Hypothalamus (tissue), 51 donors: Measurements from ENCODE around the gene SEC11A.
"Not testable (repeated sequence)": the region's sequence is repeated elsewhere in the genome, so short reads cannot be mapped to it uniquely, and the experiment has no call there.

Experiments used
- DNase-seq, 51 donors: peaks; one replicate each; lab custom pipeline; 2025; lab: John Stamatoyannopoulos, UW

The SEC11A gene

DNA sequence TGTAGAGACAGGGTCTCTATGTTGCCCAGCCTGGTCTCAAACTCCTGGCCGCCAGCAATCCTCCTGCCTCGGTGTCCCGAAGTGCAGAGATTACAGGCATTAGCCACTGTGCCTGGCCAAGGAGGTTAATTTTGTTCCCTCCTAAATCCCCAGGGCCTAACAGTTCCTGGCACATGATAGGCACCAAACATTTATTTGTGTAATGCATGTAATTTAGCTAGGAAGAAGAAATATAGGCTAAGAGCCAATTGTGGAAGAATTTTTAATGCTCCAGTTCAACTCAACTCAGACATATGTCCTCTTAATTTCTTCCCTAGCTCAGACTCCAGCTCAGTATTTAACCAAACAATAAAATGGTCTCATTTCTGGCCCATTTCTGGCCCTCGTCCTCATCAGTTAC lies 24.8 kb upstream of the SEC11A start:
- DNase-seq, result no peak

DNA sequence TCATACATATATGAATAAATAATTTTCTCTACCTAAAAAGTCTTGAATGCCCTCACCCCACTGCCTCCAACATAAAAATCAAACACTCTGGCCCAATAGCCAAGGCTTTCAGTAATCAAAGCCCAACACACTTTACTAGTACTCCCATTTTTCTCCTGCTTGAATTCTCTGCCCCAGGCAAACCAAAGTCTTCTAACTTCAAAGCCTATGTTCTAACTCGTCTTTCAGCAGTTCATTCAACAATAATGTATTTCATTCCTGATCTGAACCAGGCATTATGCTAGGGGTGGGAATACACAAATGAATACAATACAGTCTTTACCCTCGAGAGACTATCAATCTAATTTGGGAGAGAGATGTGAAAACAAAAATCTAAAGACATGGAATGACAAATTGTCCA lies 21.1 kb upstream of the SEC11A start:
- DNase-seq, result no peak

DNA sequence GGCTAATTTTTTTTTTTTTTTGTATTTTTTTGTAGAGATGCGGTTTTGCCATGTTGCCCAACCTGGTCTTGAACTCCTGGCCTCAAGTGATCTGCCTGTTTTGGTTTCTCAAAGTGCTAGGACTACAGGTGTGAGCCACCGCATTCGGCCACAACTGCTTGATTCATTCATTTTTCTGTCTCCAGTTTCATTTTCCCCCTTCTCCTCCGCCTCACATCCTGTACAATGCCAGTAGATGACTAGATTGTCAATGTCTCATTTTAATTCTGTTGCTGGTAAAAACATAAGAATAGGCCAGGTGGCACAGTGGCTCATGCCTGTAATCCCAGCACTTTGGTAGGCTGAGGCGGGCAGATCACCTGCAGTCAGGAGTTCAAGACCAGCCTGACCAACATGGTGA lies 20.4 kb upstream of the SEC11A start:
- no peak for DNase-seq

DNA sequence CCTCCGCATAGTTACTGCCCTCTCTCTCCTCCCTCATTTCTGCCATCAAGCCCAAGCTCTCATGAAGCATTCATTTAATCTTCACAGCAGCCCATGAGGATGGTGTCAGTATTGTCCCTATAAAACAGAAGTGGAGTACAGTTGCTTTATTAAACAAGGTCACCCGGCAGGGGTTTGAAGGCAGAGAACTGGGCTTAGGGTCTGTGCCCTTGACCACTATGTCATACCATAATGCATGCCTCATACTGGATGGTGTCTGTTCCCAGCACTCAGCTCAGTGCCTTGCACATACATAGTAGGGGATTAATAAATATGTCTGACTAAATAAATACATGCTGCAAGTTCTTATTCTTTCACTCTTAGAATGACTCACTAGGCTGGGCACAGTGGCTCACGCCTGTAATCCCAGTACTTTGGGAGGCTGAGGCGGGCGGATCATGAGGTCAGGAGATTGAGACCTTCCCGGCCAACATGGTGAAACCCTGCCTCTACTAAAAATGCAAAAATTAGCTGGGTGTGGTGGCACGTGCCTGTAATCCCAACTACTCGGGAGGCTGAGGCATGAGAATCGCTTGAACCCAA lies 19.6 kb upstream of the SEC11A start:
- not testable (repeated sequence) for DNase-seq

DNA sequence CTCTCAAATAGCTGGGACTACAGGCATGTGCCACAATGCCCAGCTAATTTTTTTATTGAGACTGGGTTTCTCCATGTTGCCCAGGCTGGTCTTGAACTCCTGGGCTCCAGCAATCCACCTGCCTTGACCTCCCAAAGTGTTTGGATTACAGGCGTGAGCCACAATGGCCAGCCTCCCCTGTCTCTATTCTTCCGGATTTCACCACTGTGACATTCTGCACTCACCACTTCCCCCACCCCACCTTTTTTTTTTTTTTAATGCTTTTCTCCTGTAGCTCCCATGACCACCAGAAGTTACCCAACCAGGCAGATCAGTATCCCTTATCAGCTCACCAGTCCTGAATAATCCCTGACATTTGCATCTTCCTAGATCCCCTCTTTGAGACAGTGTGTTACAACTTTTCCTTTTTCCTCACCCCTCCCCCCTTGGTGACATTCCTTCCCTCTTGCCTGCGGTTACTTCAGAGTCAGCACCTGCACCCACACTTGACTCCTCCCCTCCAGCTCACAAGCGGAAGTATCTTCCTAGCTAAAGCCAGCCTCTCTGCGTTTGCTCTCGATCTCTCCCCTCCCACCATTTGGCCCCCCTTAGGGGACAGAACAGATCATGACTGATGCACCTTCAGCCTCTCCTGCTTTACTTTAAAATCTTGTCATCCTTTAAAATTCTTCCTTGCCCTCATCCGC lies 19.0 kb upstream of the SEC11A start:
- DNase-seq, result peak in 3 of 51 donors; percentile 2 to 21 (median 5)

DNA sequence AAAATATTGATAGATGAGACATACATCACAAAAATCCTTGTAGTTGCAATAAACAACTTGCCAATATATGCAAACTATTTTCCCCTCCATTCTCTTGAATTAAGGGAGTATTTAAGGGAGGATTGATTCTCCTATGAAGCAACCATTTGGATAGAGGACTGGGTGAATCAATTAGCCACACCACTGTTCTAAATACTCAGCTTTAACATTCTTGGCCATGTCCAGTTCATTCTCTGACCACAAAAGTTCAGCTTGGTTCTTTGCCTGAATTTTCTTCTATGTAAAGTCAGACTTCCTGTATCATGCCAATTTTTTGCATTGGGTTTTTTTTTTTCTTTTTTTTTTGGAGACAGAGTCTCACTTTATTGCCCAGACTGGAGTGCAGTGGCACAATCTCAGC lies 15.8 kb upstream of the SEC11A start:
- DNase-seq, result no peak

DNA sequence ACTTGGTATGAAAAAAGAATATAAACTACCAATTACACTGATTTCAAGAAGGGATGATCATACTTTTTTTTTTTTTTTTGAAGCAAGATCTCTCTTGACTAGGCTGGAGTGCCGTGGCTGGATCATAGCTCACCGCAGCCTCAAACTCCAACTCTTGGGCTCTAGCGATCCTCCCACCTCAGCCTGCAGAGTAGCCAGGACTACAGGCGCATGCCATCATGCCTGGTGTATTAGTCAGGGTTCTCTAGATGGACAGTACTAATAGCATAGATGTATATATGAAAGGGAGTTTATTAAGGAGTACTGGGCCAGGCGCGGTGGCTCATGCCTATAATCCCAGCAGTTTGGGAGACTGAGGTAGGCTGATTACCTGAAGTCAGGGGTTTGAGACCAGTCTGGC lies 11.5 kb upstream of the SEC11A start:
- no peak for DNase-seq

DNA sequence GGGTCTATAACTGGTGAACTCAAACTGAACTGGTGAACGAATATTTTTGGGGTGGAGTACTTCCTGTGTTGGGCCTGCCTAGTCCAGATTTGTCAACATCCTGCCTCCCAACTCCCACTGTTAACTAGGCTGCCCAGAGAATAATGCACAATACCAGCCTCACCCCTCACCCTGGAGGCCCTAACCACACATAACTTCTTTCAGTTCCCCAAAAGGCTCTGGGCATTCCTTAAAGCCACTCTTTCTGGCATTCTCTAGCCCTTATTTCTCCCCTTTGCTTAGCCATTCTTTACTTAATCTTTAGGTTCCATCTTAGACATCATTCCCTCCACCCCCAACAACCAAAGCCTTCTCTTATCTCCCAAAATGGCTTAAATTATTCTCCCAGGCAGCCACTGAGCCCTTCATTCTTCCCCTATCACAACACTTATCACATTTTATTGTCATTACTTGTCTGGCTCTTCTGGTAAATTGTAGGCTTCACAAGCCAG lies 9.1 kb upstream of the SEC11A start:
- DNase-seq, result peak in 1 of 51 donors; percentile 6

DNA sequence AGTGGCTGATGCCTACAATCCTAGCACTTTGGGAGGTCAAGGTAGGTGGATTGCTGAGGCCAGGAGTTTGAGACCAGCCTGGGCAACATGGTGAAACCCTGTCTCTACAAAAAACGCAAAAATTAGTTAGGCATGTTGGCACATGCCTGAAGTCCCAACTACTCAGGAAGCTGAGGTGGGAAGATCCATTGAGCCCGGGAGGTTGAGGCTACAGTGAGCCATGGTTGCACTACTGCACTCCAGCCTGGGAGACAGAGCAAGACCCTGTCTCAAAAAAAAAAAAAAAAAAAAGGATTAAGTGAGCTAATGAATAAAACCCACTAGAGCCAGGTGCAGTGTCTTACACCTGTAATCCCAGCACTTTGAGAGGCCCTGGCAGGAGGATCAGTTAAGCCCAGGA lies 6.7 kb upstream of the SEC11A start:
- no peak for DNase-seq

DNA sequence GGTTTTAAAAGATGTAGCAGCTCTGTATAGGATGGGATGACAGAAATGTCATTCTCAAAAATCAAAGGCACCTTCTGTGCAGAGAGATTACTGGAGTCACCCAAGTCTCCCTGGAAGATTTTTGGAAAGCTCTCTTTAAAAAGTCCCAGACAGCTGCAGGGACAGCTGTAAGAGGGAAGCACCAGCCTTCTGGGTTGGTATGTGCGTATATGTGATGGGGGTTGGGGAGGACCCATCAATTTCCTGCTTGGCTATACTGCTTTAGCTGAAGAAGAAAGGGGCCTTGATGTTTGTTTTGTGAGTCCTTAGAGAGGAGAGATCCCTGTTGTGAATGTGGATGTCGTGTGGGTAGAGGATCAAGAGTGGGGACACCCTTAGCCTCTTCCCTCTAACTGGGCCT lies 5.4 kb upstream of the SEC11A start:
- DNase-seq, result no peak

DNA sequence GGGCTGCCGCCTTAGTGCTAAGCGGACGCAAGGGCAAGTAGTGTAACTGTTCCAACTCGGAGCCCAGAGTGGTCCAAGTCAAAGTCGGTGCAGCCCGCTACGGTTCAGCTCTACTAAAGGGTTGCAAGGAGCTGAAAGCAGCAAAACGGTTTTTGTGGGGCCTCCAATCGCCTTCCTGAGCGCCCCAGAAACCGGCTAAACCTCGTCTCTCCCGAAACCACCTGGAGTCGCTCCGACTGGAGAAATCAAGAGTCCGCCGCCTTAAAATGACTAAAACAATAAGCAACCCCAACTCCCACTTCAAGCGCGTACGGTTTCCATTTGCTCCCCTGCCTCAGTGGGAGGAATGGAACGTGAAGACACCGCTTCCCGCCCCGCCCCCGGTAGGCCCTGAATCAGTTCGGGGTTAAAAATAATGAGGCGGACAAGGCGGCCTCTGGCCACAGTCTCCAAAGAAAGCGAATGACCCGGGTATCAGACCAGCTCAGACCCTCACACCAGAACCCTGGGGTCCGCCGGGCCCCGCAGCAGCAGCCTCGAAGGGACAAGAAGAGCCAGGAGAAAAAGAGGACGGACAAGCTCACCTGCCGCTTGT lies 401 bp downstream of the SEC11A start:
- DNase-seq, result peak in 15 of 51 donors; percentile 8 to 76 (median 37)

DNA sequence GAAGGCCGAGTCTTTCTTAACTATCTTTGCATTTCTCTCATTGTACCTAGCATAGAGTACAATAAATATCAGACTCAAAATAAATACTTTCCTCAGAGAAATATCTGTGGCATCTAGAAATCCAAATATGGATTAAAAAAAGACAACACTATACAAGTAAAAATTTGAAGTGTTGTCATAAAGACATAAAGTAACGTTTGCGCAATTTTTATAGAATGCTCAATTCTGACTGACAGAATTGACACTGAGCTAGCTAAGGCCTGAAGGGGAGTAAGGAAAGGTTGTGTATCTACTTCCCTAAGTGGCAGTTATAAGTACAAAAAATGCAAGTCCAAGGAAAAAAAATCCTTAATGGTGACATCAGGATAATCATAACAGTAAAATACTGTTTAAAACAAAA lies 1.1 kb downstream of the SEC11A start:
- DNase-seq, result no peak

DNA sequence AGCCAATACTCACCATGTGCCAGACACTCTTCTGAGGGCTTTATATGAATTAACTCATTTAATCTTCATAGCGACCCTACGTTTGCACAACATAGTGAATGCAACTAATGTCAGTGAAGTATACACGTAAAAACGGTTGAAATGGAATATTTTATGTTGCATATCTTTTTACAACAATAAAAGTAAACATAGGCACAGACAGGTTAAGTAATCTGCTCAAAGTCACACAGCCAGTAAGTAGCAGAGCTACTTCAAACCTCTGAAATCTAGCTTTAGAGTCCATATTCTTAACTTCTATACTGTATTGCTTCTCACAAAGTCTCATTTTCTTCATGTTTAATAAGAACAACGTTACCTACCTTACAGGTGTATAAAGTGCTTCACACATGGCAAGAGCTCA lies 1.6 kb downstream of the SEC11A start:
- no peak for DNase-seq

DNA sequence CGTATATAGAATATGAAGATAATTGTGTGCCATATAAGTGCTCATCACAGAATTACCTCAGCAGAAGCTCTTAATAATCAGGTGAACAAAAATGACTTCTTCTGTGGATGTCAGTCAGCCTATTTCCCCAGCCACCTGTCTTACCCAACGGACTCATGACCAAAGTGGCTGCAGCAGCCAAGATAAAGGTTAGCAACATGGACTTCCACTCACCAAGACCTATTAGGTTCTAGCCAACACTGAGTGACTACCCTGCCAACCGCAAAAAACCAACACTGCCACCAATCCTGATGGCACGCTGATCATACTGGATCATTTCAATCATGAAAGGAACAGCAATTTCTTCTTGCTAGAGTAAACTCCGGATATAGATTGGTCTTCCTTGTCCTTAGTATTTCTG lies 12.1 kb downstream of the SEC11A start:
- no peak for DNase-seq

DNA sequence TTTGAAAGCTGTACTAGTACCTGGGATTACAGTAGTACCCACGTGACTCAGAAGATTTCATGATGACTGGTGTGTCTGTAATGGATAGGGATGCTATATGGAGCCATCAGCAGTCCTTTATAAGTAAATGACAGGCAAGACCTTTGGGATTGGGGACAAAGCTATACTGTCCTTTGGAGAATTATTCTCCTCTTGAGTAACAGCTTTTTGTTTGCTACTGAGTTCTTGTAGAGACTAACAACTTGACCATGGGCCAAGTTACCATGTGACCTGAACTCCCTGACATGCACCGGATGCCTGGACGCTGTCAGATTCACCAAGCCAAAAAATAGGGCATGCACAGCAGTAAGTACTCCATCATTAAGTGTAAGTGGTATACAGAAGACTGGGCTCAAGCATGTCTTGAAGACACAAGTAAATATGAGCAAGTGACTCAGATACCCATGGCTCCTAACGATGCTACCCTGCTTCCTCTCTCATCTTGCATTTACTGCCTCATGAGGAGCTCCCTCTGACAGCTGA lies 12.9 kb downstream of the SEC11A start:
- DNase-seq, result peak in 20 of 51 donors; percentile 2 to 60 (median 17)

DNA sequence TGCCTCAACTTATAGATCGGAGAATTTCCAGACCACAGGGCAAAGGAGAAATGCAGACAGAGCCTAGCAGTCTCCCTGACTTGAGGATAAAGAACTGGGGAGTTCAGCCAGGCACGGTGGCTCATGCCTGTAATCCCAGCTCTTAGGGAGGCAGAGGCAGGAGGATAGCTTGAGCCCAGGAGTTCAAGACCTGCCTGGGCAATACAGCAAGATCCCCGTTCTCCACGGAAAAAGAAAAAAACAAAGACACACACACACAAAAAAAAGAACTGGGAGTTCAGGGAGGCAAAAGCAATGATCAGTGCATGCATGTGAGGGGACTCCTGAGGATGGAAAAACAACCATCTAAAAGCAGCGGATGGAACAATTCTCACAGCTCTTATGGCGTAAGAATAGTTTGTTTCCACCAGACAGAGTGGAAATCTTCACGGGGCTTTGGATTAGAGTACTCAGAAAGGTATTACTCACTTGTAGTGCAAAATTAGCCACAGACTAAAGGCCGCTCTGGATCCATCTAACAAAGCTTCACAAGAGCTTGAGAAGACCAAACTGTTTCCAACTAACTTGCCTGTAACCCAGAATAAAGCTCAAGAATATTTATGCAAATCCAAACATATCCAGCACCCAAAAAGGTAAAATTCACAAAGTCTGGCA lies 16.3 kb downstream of the SEC11A start:
- no peak for DNase-seq

DNA sequence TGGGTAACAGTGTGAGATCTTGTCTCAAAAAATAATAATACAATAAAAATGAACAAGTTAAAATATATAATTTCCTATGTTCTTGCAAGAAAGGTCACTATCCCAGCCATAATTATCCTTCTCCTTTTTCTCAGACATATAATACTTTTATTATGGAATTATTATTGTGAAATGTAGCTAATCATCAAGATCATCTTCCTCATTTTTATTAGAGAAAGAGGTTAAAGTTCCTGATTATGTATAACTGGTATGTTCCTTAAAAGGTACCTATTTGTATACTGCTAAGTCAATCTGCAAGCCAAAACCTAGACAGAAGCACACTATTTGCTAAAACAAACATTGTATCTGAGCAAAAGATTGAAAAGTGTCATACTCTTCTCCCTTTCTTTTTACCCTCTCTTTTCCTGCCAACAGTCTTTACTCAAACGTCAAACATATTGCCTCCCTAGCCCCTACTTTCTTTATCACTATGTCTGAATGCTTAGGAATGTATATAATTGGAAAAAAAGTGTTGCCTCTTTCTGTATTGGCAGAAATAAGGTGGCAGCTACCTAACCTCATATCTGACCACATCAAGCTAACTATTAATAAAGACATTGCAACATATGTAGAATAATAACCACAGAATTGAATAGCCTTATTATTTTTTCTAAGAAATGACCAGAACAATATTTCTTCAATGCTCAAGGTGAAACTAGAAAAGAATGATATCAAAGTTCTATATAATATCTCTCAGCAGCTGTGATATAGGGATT lies 18.5 kb downstream of the SEC11A start:
- DNase-seq, result no peak

DNA sequence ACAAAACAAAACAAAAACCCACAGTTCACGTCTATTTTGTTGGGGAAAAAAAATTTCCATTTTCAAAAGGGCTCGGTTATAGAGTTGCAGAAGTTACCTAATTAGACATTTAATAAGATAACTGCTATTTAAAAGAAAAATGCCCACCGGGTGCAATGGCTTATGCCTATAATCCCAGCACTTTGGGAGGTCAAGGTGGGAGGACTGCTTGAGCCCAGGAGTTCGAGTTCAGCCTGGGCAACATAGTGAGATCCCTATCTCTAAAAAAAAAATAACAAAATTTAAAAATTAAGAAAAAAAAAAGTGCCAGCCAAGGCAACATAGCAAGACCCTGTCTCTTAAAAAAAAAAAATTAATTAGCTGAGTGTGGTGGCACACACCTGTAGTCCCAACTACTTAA lies 19.2 kb downstream of the SEC11A start:
- DNase-seq, result no peak

DNA sequence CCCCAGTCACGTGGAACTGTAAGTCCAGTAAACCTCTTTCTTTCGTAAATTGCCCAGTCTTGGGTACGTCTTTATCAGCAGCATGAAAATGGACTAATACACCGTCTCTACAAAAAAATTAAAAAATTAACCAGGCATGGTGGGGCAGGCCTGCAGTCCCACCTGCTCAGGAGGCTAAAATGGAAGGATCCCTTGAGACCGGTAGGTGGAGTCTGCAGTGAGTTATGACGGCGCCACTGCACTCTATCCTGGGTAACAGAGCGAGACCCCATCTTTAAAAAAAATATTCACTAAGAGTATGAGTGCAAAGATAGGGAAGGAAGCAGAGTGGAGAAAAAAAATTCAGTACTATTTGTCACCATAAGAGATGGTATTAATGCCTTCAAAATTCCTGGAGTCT lies 25.6 kb downstream of the SEC11A start:
- no peak for DNase-seq

DNA sequence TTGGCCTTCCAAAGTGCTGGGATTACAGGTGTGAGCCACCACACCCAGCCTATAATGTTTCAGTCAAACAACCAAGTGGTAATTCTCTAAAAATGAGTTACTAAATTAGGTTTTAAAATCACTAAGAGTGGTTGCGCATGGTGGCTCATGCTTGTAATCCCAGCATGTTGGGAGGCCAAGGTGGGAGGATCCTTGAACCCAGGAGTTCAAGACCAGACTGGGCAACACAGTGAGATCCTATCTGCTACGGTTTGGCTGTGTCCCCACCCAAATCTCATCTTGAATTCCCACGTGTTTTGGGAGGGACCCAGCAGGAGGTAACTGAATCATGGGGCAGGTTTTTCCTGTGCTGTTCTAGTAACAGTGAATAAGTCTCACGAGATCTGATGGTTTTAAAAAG lies 26.1 kb downstream of the SEC11A start:
- no peak for DNase-seq

DNA sequence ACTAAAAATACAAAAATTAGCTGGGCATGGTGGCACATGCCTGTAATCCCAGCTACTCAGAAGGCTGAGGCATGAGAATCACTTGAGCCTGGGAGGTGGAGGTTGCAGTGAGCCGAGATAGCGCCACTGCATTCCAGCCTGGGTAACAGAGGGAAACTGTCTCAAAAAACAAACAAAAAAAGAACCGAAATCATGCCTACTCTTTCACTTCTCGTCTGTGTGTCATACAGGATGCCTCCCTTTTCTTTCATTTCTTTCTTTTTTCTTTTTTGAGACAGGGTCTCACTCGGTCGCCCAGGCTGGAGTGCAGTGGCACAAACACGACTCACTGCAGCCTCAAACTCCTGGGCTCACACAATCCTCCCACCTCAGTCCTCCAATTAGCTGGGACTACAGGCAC lies 29.5 kb downstream of the SEC11A start:
- DNase-seq, result not testable (repeated sequence)
